Measurements from ENCODE around the gene MKS1.
A peak's percentile ranks its signal among the peaks of the same experiment; 100 is the strongest.

MKS1 gene

GRCh38 chr17:58244963-58245362 lies 25.9 kb upstream of the MKS1 start:
- DNase-seq, result no peak

- DNase-seq, result no peak
Observed at GRCh38 chr17:58242171-58242784, 23.2 kb upstream of the MKS1 start.

GRCh38 chr17:58239987-58240386 lies 20.9 kb upstream of the MKS1 start:
- DNase-seq, result no peak

- no peak for DNase-seq
Observed at GRCh38 chr17:58238147-58238634, 19.1 kb upstream of the MKS1 start, which contains the start of gene LPO. Gene LPO (plus strand): TSS chr17:58238584. CDS start chr17:58242980, 4,396 bp downstream.

- DNase-seq, result no peak
Observed at GRCh38 chr17:58236394-58236793, 17.3 kb upstream of the MKS1 start.

GRCh38 chr17:58235821-58236220 lies 16.8 kb upstream of the MKS1 start:
- DNase-seq, result no peak

- no peak for DNase-seq
Observed at GRCh38 chr17:58234512-58234911, 15.5 kb upstream of the MKS1 start.

GRCh38 chr17:58233543-58233942 lies 14.5 kb upstream of the MKS1 start:
- DNase-seq, result no peak

GRCh38 chr17:58232707-58233156 lies 13.7 kb upstream of the MKS1 start:
- DNase-seq, result no peak

- no peak for DNase-seq
Observed at GRCh38 chr17:58231641-58232040, 12.6 kb upstream of the MKS1 start.

GRCh38 chr17:58229881-58230280 lies 10.8 kb upstream of the MKS1 start:
- DNase-seq, result no peak

- DNase-seq, result no peak
Observed at GRCh38 chr17:58229384-58229783, 10.3 kb upstream of the MKS1 start.

- DNase-seq, result no peak
Observed at GRCh38 chr17:58228679-58229078, 9.6 kb upstream of the MKS1 start.

GRCh38 chr17:58227733-58228132 lies 8.7 kb upstream of the MKS1 start:
- no peak for DNase-seq

GRCh38 chr17:58224315-58224714 lies 5.3 kb upstream of the MKS1 start:
- no peak for DNase-seq

GRCh38 chr17:58219789-58220183 lies 731 bp upstream of the MKS1 start:
- DNase-seq, result no peak

- DNase-seq, result no peak
Observed at GRCh38 chr17:58217766-58218165, 1.3 kb downstream of the MKS1 start.

- no peak for DNase-seq
Observed at GRCh38 chr17:58215685-58216084, 3.4 kb downstream of the MKS1 start.

- no peak for DNase-seq
Observed at GRCh38 chr17:58210922-58211321, 8.1 kb downstream of the MKS1 start.

GRCh38 chr17:58208344-58208743 lies 10.7 kb downstream of the MKS1 start:
- no peak for DNase-seq

- no peak for DNase-seq
Observed at GRCh38 chr17:58207451-58207850, 11.6 kb downstream of the MKS1 start.

GRCh38 chr17:58205936-58206335 lies 13.1 kb downstream of the MKS1 start:
- DNase-seq, result no peak

- DNase-seq, result no peak
Observed at GRCh38 chr17:58204796-58205195, 14.3 kb downstream of the MKS1 start.

GRCh38 chr17:58202859-58203258 lies 16.2 kb downstream of the MKS1 start:
- DNase-seq, result no peak

- DNase-seq, result peak; percentile 59
Observed at GRCh38 chr17:58200024-58200633, 18.9 kb downstream of the MKS1 start.
